GM20000 (cell line): Measurements from ENCODE around the gene MRNIP.

Experiments used
- DNase-seq: peaks from one replicate; pipeline ENCODE4 v3.0.0; 2012; ENCODE audit warnings: low spot score
- CTCF ChIP-seq: IDR thresholded peaks from 2 replicates; pipeline ENCODE4 v1.5.1; 2012; ENCODE audit warnings: mild to moderate bottlenecking, control low read depth; ENCODE audit errors: extremely low read depth, missing control alignments

Gene MRNIP

DNA sequence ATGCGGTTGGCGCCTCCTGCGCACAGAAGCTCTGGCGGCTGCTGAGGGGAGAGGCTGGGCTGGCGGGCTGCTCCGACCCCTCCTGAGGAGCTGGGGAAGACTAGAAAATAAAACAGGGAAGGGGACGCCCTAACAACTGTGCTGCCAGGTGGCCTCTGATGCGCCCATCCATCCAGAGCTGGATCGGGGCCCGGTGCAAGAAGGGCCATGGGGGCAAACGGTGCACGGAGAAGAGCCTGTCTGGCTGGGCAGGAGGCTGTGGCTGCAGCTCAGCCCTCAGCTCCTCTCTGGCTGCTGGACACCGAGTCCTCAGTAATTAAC is 21.0 kb upstream of the MRNIP start:
- no peak for TF ChIP-seq CTCF
- no peak for DNase-seq

GRCh38 chr5:179879003-179879689 is 20.5 kb upstream of the MRNIP start:
- no peak for TF ChIP-seq CTCF
- DNase-seq: no peak

- TF ChIP-seq CTCF: no peak
- no peak for DNase-seq
These were observed 19.8 kb upstream of the MRNIP start for GRCh38 chr5:179878222-179879002.

GRCh38 chr5:179876610-179876952 is 18.0 kb upstream of the MRNIP start:
- no peak for TF ChIP-seq CTCF
- no peak for DNase-seq

DNA sequence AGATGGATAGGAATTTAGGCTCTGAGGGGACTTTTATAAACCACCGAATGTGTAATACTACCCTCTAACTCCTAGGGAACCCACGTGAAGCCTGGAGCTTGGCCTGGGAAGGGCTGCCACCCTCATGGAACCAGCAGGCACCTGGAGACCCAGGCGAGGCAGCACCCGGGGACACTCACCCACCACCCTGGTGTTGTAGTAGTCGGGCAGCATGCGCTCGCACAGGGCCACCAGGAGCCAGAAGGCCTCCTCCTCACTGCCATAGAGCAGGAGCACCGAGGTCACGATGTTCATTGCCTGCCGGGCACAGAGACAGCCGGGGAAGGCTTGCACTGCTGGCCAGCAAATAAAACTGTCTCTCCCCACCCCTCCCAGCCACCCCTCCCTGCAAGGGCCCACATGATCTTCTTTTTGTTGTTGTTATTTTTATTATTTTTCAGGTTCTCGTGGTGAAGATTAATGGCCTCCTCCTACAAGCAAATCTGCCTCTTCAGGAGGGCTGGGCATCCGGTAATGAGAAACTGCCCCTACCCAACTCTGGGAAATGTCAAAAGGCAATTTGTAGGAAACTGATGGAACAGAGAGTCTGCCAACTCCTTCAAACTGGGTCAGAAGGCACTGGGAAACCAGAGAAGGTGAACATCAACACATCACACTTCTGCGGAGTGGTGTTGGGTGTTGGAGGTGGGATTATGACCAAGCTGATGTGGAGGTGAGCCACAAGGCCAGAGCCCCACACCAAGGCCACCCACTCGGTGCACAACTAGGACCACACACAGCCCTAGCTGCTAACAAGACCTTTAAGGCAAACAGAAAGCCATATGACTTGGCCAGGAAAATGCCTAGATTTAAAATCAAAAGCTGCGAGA is 17.4 kb upstream of the MRNIP start:
- TF ChIP-seq CTCF: no peak
- no peak for DNase-seq

DNA sequence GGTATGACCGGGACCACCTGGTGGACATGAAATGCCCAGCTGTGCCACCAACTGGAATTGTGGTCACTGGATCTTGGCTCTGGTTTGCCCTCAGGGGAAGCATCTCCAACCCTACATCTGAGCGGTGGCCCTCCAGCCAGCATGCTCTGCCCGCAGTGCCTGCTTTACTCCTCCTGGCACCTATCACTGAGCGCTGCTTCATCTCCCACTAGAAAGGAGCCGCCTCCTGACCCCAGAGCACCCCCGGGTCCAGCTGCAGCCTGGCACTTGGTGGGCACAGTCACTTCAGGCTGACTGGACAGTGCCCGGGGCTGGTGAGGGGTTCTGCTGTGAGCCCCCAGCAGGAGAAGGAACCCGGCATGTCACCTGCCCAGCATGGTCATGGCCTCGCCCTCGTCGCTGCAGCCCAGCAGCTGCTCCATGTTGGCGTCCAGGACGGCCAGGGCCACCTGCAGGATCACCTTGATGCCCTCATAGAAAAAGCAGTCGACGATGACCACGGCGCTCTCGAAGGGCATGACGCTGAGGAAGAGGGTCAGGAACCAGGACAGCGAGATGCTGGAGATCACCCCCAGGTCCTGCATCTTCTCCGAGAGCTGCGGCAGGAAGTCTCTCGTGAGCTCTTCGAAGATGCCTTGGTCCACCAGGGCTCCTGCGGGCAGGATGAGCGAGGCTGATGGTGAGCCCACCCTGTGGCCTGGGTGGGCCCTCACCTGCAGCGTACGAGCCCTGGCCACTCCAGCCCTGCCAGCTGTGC is 16.1 kb upstream of the MRNIP start:
- no peak for TF ChIP-seq CTCF
- no peak for DNase-seq
